Measurements from ENCODE around the gene PROK1.

- TF ChIP-seq TAF1 (IDR thresholded peaks at IDR 0.05; ENCODE audit: borderline replicate concordance, low read depth, low read length) (no peak), POLR2A (IDR thresholded peaks at IDR 0.05; ENCODE audit: low read depth, low read length) (no peak)
Measured at GRCh38 chr1:110501488-110502132, 50.7 kb downstream of the PROK1 start.
